ENCODE data around the gene BICRA. TPM values are rescaled to one million over a fixed set of nuclear protein-coding genes. Genes with fewer than 3 reads are reported as not detected.

The BICRA gene
- total and polyA plus RNA-seq, 2 donors from 2014 or later = 3.2 to 14.7 TPM

GRCh38 chr19:47703301-47703700 lies 94.4 kb downstream of the BICRA start:
- intact Hi-C loops (cut with DNase I) = no loop called here
- Histone ChIP-seq H3K9ac (ENCODE audit: low read length in 3 of 3) (no peak overlapping the region), H3K36me3 (ENCODE audit: control insufficient read depth in 2 of 3, insufficient read depth in 3 of 3, low read length in 3 of 3) (peaks cover 0 to 8% (median 8%) of the 10 kb centered on the region in 3 donors), H3K9me3 (ENCODE audit: control insufficient read depth in 2 of 3, insufficient read depth in 1 of 3, low read length in 3 of 3) (no peaks in the 10 kb centered on the region), H3K27ac (ENCODE audit: low read depth in 2 of 2, low read length in 2 of 2) (no peak overlapping the region), H3K4me3 (ENCODE audit: low read length in 3 of 3) (no peak overlapping the region), H3K4me1 (ENCODE audit: control insufficient read depth in 2 of 3, insufficient read depth in 2 of 3, low read depth in 1 of 3, low read length in 3 of 3) (no peaks in the 10 kb centered on the region), H3K27me3 (ENCODE audit: control insufficient read depth, insufficient read depth, low read length) (no peaks in the 10 kb centered on the region)
- no peak for TF ChIP-seq CTCF (IDR thresholded peaks at IDR 0.05; ENCODE audit: borderline replicate concordance, extremely low read depth, insufficient read depth)
- DNase-seq (no peak), FAIRE-seq (no peak)

- H3K4me1 ChIP-seq (ENCODE audit: control insufficient read depth in 2 of 3, insufficient read depth in 2 of 3, low read depth in 1 of 3, low read length in 3 of 3) = no peaks in the 10 kb centered on the region
- FAIRE-seq (no peak), DNase-seq (no peak)
- H3K36me3 ChIP-seq (ENCODE audit: control insufficient read depth in 2 of 3, insufficient read depth in 3 of 3, low read length in 3 of 3) = peaks cover 0 to 8% (median 5%) of the 10 kb centered on the region in 3 donors
- no peaks in the 10 kb centered on the region for H3K9me3 ChIP-seq (ENCODE audit: control insufficient read depth in 2 of 3, insufficient read depth in 1 of 3, low read length in 3 of 3)
- no peaks in the 10 kb centered on the region for H3K27me3 ChIP-seq (ENCODE audit: control insufficient read depth, insufficient read depth, low read length)
- no peak for TF ChIP-seq CTCF (IDR thresholded peaks at IDR 0.05; ENCODE audit: borderline replicate concordance, extremely low read depth, insufficient read depth)
- intact Hi-C loops (cut with DNase I) = no loop called here
- H3K27ac ChIP-seq (ENCODE audit: low read depth in 2 of 2, low read length in 2 of 2) = no peak overlapping the region
- no peak overlapping the region for H3K9ac ChIP-seq (ENCODE audit: low read length in 3 of 3)
- H3K4me3 ChIP-seq (ENCODE audit: low read length in 3 of 3) = no peak overlapping the region
These were observed 95.1 kb downstream of the BICRA start for GRCh38 chr19:47704024-47704423.

- no peak overlapping the region for H3K27ac ChIP-seq (ENCODE audit: low read depth in 2 of 2, low read length in 2 of 2)
- intact Hi-C loops (cut with DNase I) = no loop called here
These were observed 95.7 kb downstream of the BICRA start for GRCh38 chr19:47704656-47705055.

More at GRCh38 chr19:47704656-47705055, 95.7 kb downstream of the BICRA start:
- Histone ChIP-seq H3K36me3 (ENCODE audit: control insufficient read depth in 2 of 3, insufficient read depth in 3 of 3, low read length in 3 of 3) (peaks cover 0 to 6% (median 5%) of the 10 kb centered on the region in 3 donors), H3K4me1 (ENCODE audit: control insufficient read depth in 2 of 3, insufficient read depth in 2 of 3, low read depth in 1 of 3, low read length in 3 of 3) (no peaks in the 10 kb centered on the region), H3K4me3 (ENCODE audit: low read length in 3 of 3) (no peak overlapping the region), H3K9ac (ENCODE audit: low read length in 3 of 3) (no peak overlapping the region), H3K27me3 (ENCODE audit: control insufficient read depth, insufficient read depth, low read length) (no peaks in the 10 kb centered on the region), H3K9me3 (ENCODE audit: control insufficient read depth in 2 of 3, insufficient read depth in 1 of 3, low read length in 3 of 3) (no peaks in the 10 kb centered on the region)
- no peak for TF ChIP-seq CTCF (IDR thresholded peaks at IDR 0.05; ENCODE audit: borderline replicate concordance, extremely low read depth, insufficient read depth)
- FAIRE-seq = no peak
- no peak for DNase-seq
